ENCODE measurements around the gene AP3B1. TPM values are rescaled to one million over a fixed set of nuclear protein-coding genes. Genes with fewer than 3 reads are reported as not detected.

The AP3B1 gene
- total and polyA plus RNA-seq, 2 of the 8 experiments (the other 6 are each of a cell fraction or from before 2014, with no cell fraction given): 45.8 to 48.3 TPM

- no peak for TF ChIP-seq EGR1 (IDR thresholded peaks at IDR 0.05; ENCODE audit: borderline replicate concordance, low read depth, low read length)
These were observed 4.6 kb downstream of the AP3B1 start (continued) for GRCh38 chr5:78289911-78290310.

Measured in H1 (cell line).